Right lobe of liver (tissue), 6 donors: ENCODE measurements around the gene CLINT1. TPM values are rescaled to one million over a fixed set of nuclear protein-coding genes. Genes with fewer than 3 reads are reported as not detected.
"Not testable (repeated sequence)": the region's sequence is repeated elsewhere in the genome, so short reads cannot be mapped to it uniquely, and the experiment has no call there.

Source experiments
- ATAC-seq, 4 donors: fragments of 200-7000 bp; cut with Tn5 transposase; one replicate each; pipeline ENCODE4 v1.9.1; 2020; ENCODE audit warnings: mild to moderate bottlenecking in 4 of 4, moderate library complexity in 4 of 4
- DNase-seq, 3 donors: peaks; one replicate each; pipeline ENCODE4 v3.0.0-alpha.2; 2020
- H3K27ac ChIP-seq, 3 donors: fragments of 200-600 bp; one replicate each; pipeline ENCODE4 v1.8.0; 2022
- H3K27me3 ChIP-seq, 2 donors: fragments of 200-600 bp; one replicate each; pipeline ENCODE4 v1.8.0; 2022
- H3K36me3 ChIP-seq, 4 donors: fragments of 200-600 bp; sonication (generic) in 1 of 4; one replicate each; pipeline versions ENCODE4 v1.5.1 to v1.8.0; 2017 to 2022; ENCODE audit warnings: control low read depth in 1 of 4
- H3K4me1 ChIP-seq, 4 donors: fragments of 200-600 bp; sonication (generic) in 1 of 4; one replicate each; pipeline versions ENCODE4 v1.5.1 to v1.8.0; 2017 to 2022; ENCODE audit warnings: control low read depth in 1 of 4
- H3K4me3 ChIP-seq, 3 donors: fragments of 200-600 bp; one replicate each; pipeline ENCODE4 v1.8.0; 2022
- H3K9me3 ChIP-seq, 4 donors: fragments of 200-600 bp; sonication (generic) in 1 of 4; one replicate each; pipeline versions ENCODE4 v1.5.1 to v1.8.0; 2017 to 2022; ENCODE audit warnings: control low read depth in 1 of 4
- CTCF ChIP-seq, 4 donors: fragments of 200-600 bp in 3 of 4; fragments of 450-650 bp in 1 of 4; IDR thresholded peaks; one replicate each; pipeline versions ENCODE4 v1.5.1 to v1.8.0; 2016 to 2022; ENCODE audit warnings: antibody characterized with exemption in 4 of 4, mild to moderate bottlenecking in 2 of 4
- POLR2A ChIP-seq: fragments of 450-650 bp; IDR thresholded peaks from one replicate; pipeline ENCODE4 v1.6.1; 2017; ENCODE audit warnings: antibody characterized with exemption, mild to moderate bottlenecking
- whole genome bisulfite sequencing: methylation state at CpG from one replicate; pipeline ENCODE4 v1.1.6; 2018; ENCODE audit warnings: low coverage, low lambda C conversion rate; ENCODE audit not compliant: insufficient coverage; ENCODE audit errors: missing lambda C conversion rate; 5-methylcytosine and 5-hydroxymethylcytosine counted together
- intact Hi-C, 2 donors: fragments of 100-400 bp; cut with DNase I; formaldehyde crosslinking; loops; one replicate each; pipeline versions ENCODE4 v1.11.2 to v1.14.1; 2022
- total RNA-seq, 6 experiments: library from RNA; depleted of rRNA in 2 of 6; stranded (reverse); fragments of >200 nt in 2 of 6; fragmentation: NEBNext Ultra II Directional in 3 of 6; extraction: Animal tissue kit (Norgen Biotek cat#: 25700) in 3 of 6; gene quantifications; one replicate each; pipeline versions ENCODE4 v1.1.0 to v1.2.4, GENCODE V29; 2016 to 2023
- donor health status: DM: no; HTN: yes; CAD: no.
- donor health status: DM: no; HTN: no; CAD: no.
- donor health status: DM: no; HTN: no; CAD: no.
- donor health status: DM: no; HTN: yes; CAD: no.
- donor health status: DM: no; HTN: yes; CAD: no.

CLINT1 gene
- total RNA-seq, 6 experiments from 2014 or later: 49.2 to 62.2 (median 51.8) TPM

- Histone ChIP-seq H3K4me3 (peak overlapping the region; percentile 78 to 88 (median 87)), H3K9me3 (no peaks in the 10 kb centered on the region), H3K27me3 (no peaks in the 10 kb centered on the region), H3K27ac (peak overlapping the region; percentile 88 to 93 (median 91)), H3K36me3 (no peaks in the 10 kb centered on the region), H3K4me1 (peaks cover 0 to 58% (median 17%) of the 10 kb centered on the region in 4 donors)
- WGBS: 33% methylated on average over 8 of the region's 10 CpGs
- ATAC-seq: no peak
- no peak for TF ChIP-seq CTCF (IDR thresholded peaks at IDR 0.05)
- no peak for TF ChIP-seq POLR2A
- DNase-seq: no peak
- intact Hi-C loops: no loop called here
These were observed 256 bp upstream of the CLINT1 start for GRCh38 chr5:157859227-157859575.

- peaks cover 0 to 70% (median 19%) of the 10 kb centered on the region in 4 donors for H3K4me1 ChIP-seq
- WGBS: 0% methylated on average over 5 of the region's 5 CpGs
- no peaks in the 10 kb centered on the region for H3K9me3 ChIP-seq
- H3K27ac ChIP-seq: peak overlapping the region; percentile 88 to 93 (median 91)
- DNase-seq: no peak
- TF ChIP-seq CTCF (IDR thresholded peaks at IDR 0.05) (no peak), POLR2A (no peak)
- H3K27me3 ChIP-seq: no peaks in the 10 kb centered on the region
- no peaks in the 10 kb centered on the region for H3K36me3 ChIP-seq
- intact Hi-C loops: no loop called here
- ATAC-seq: peak; percentile 2 to 15 (median 6)
- peak overlapping the region; percentile 78 to 88 (median 87) for H3K4me3 ChIP-seq
These were observed 974 bp downstream of the CLINT1 start for GRCh38 chr5:157857816-157858526.

- no peaks in the 10 kb centered on the region for H3K36me3 ChIP-seq
- intact Hi-C loops: no loop called here
- DNase-seq (peak in 2 of 3 donors; percentile 34 to 59), ATAC-seq (peak; percentile 64 to 68 (median 67))
- no peaks in the 10 kb centered on the region for H3K9me3 ChIP-seq
- peaks cover 0 to 63% (median 14%) of the 10 kb centered on the region in 4 donors for H3K4me1 ChIP-seq
- WGBS: 53% methylated on average over 10 of the region's 10 CpGs
- H3K4me3 ChIP-seq: no peak overlapping the region
- H3K27me3 ChIP-seq: no peaks in the 10 kb centered on the region
- H3K27ac ChIP-seq: no peak overlapping the region
- TF ChIP-seq POLR2A: no peak
- TF ChIP-seq CTCF (IDR thresholded peaks at IDR 0.05): peak; percentile 63 to 84 (median 69)
These were observed 3.4 kb downstream of the CLINT1 start for GRCh38 chr5:157855404-157855994.

- H3K36me3 ChIP-seq, ATAC-seq, H3K27ac ChIP-seq, H3K9me3 ChIP-seq, intact Hi-C loops, H3K4me3 ChIP-seq, H3K27me3 ChIP-seq, DNase-seq: not testable (repeated sequence)
- H3K4me1 ChIP-seq: peaks cover 0 to 65% (median 19%) of the 10 kb centered on the region in 4 donors
- WGBS: 44% methylated on average over 8 of the region's 9 CpGs
These were observed 5.6 kb downstream of the CLINT1 start for GRCh38 chr5:157853365-157853764.

- Histone ChIP-seq H3K4me3 (peak overlapping the region in 1 of 3 donors; percentile 14), H3K4me1 (peaks cover 0 to 60% (median 23%) of the 10 kb centered on the region in 4 donors), H3K36me3 (no peaks in the 10 kb centered on the region), H3K9me3 (no peaks in the 10 kb centered on the region), H3K27ac (peak overlapping the region in 2 of 3 donors; percentile 36 to 38), H3K27me3 (no peaks in the 10 kb centered on the region)
- intact Hi-C loops: no loop called here
- WGBS: 47% methylated on average over 3 of the region's 3 CpGs
- TF ChIP-seq POLR2A: no peak
- TF ChIP-seq CTCF (IDR thresholded peaks at IDR 0.05): no peak
- peak; percentile 92 to 96 (median 94) for ATAC-seq
- no peak for DNase-seq
These were observed 12.9 kb downstream of the CLINT1 start for GRCh38 chr5:157845914-157846598.
